GM15510 (cell line): ENCODE measurements around the gene ABHD12.

Experiments
- POLR2A ChIP-seq: IDR thresholded peaks from 3 replicates; pipeline ENCODE4 v1.6.1; 2011; ENCODE audit warnings: borderline replicate concordance; ENCODE audit not compliant: insufficient read length; ENCODE audit errors: extremely low read depth

Gene ABHD12

DNA sequence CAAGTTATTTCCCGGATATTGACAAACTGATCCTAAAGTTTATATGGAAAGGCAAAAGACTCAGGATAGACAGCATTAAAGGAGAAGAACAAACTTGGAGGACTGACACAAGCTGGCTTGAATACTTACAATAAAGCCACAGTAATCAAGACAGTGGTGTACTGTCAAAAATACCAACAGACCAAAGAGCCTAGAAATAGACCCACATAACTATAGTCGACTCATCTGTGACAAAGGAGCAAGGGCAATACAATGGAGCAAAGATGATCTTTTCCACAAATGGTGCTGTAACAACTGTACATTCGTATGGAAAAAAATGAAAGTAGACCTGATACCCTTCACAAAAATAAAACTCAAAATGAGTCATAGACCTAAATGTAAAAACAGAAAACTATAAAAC is 46.0 kb downstream of the ABHD12 start:
- no peak for TF ChIP-seq POLR2A

DNA sequence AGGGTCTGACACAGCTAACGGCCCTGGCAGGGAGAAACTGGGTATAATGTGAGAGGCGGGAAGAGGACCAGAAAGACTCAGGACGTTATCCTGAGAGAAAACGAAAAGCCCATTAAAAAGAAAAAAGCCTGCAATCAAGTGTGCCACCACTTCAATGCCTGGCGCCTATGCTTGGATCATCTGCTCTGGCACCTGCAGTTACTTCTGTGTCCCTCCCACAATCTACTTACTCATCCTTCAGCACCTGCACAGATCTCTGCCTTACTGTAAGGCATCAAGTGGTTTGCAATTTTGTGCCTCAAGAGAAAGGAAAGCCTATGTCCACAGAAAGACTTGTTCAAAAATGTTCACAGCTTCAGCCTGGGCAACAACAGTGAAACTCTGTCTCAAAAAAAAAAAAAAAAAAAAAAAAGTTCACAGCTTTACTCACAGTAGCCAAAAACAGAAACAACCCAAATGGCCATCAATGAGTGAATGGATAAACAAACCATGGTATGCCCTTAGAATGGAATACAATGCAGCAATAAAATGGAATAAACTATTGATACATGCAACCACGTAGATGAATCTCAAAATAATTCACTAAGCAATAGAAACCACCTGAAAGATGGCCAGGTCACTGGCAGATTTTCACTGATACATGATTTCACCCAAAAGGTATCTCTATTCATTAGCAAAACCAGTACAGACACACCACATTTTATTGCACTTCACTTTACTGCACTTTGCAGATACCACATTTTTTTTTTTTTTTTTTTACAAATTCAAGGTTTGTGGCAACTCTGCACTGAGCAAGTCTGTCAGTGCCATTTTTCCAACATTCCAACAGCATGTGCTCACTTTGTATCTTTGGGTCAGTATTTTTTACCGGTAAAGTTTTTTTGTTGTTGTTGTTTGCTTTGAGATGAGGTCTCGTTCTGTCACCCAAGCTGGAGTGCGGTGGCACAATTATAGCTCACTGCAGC is 48.6 kb downstream of the ABHD12 start:
- TF ChIP-seq POLR2A = no peak

DNA sequence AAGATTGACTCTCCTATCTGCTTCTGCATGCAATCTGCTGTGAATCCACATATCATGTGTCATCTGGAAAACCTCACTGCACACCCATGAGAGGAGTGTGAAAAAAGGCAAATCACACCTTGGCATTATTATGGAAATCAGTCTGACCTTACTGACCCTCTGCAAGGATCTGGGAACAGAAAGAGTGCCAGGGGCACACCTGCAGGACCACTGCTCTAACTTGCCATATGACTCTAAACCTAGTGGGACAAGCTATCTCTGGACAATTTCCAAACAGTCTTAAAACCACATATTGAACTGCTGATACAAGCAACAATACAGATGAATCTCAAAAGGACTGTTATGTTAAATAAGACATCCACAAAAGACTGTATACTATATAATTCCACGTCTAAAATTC is 50.3 kb downstream of the ABHD12 start:
- no peak for TF ChIP-seq POLR2A

DNA sequence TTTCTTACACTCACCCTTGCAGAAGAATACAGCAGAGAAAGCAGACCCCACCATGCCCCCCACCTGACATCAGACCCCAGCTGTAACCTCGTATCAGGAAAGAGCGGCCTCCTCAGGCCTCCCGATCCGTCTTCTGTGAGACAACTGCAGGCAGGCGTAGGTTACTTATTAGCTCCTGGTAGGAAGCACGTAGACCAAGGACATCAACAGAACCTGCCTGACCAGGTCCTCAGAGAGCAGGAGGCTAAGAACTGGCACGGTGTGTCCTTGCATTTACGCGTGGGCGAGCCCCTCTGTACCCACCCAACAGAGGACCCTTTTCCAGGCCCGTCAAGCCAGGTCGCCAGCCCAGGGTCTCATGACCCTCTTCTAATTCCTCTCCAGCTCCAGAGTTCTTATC is 51.0 kb downstream of the ABHD12 start:
- no peak for TF ChIP-seq POLR2A

DNA sequence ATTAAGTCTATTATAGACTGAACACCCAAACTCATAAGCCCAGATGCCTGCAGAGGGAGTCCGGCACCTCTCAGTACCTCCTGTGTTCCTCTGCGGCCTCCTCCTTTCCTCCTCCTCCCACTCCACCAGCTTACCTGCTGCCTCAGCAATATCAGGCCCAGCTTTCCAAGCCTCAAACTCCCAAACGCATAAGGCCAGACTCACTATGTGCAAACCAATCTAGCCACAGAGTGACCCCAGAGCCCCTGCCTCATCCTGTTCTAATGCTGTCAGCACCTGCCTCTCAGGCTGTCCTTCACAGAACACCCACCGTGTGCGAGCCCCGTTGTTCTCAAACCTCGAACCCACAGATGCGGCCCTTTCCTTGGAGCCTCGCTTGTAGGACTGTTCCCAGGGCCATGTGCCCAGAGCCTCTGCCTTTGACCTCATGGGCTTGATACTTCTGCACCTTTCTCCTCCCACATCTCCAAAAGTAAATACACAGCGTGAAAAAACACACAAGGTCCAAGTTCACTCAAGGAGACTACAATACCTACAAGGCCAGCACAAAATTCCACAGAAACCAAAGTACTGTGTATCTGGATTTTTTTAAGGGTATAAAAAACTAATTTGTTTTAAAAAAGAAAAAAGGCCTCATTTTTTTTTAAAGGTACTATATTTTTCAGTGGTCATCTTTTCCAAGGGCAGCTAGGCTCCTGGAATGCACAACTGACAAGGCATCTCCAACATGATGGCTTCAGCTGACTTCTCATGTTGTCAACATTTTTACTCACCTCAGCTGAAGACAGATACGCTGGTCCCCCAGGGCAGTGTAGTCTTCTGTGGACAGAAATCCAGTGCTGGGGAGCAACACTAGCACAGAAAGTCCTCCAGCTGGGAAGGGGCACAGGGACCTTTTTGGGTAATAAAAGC is 52.3 kb downstream of the ABHD12 start:
- no peak for TF ChIP-seq POLR2A

DNA sequence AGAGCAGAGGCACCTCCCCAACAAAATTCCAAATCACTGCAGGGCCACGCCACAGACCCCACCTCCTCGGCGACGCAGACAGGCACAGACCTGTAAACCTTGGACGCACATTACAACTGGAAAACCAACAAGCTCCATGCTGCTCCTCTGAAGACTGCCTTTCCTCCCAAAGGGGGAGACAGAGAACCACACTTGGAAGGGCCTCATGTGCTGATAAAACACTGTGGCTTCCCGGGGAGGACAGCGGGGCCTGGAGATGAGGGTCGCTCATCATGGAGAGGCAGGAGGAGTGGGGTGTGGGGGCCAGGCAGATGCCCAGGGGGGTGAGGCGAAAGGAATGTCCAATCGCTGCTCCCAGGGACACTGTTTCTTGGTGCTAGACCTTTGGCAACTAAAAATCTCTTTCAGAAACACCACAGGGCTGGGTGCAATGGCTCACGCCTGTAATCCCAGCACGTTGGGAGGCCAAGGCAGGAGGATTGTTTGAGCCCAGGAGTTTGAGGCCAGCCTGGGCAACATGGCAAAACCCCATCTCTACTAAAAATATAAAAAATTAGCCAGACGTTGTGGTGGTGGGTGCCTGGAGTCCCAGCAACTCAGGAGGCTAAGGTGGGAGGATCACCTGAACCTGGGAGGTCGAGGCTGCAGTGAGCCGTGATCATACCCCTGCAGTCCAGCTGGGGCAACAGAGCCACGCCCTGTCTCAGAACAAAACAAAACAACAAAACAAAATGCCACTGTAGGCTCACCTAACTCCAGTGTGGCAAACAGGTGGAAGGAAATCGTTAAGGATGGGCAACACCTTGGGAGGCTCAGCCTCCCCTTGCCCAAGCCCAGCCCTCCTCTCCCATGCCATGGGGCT is 53.8 kb downstream of the ABHD12 start:
- no peak for TF ChIP-seq POLR2A

DNA sequence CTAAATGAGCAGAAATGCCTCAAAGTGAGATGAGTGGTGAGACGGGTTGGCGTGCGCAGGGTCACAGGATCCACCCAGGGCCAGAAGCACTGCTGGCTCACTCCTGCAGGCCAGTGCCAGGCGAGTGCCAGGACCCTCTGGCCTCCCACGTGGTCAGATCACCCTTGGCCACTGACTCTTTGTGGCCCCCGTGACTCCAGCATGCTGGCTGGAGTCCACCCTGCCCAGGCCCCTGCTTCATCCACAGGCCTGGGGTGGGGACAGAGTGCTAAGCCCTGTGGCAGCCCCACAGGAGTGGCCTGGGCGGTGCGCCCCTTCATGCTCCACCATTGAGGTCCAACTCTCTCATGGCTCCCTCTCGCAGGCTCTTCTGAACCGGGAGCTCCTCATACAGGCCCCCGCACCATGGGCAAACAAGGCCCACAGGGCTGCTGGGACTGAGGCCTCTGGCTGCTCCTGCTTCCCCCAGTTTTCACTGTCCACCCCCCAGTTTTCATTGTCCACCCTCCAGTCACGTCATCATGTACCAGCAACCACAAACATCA is 61.6 kb downstream of the ABHD12 start:
- no peak for TF ChIP-seq POLR2A

DNA sequence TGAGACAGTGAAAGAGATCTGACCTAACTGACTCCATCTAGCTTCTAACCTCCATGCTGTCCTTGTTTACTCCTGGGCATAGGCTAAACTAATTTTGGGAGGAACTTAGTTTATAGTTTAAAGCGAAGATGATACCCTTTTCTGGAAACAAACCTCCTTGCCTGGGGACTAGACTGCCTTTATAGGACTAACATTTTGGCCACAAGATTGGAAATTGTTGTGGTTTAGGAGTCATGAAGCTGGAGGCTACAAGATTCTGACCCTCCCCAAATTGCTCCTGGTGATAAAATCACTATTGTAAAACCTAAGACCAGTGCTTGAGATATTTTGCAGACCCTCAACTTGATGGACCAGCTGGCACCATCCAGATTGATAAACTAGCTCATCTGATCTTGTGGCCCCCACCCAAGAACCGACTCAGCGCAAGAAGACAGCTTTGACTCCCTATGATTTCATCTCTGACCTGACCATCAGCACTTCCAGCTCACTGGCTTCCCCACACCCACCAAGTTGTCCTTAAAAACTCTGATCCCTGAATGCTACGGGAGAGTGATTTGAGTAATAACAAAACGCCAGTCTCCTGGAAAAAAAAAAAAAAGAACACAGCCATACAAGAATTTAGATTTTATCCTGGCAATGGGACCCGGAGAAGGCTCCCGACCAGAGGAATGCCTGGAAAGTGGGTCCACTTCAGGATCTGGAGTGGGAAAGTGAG is 63.0 kb downstream of the ABHD12 start:
- TF ChIP-seq POLR2A = no peak

DNA sequence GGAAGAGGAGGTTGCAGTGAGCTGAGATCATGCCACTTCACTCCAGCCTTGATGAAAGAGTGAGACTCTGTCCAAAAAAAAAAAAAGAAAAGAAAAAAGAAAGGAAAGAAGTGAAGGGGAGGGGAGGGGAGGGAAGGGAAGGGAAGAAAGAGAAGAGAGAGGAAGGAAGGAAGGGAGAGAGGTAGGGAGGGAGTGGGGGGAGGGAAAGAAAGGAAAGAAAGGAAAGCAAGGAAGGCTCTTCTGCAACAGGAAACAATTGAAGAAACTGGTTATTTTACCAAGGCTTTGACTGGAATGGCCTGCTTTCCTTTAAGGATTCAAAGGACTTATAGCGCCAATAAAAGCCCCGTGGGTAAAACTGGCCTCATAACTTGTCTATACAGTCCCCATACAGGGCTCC is 64.6 kb downstream of the ABHD12 start:
- TF ChIP-seq POLR2A = no peak

DNA sequence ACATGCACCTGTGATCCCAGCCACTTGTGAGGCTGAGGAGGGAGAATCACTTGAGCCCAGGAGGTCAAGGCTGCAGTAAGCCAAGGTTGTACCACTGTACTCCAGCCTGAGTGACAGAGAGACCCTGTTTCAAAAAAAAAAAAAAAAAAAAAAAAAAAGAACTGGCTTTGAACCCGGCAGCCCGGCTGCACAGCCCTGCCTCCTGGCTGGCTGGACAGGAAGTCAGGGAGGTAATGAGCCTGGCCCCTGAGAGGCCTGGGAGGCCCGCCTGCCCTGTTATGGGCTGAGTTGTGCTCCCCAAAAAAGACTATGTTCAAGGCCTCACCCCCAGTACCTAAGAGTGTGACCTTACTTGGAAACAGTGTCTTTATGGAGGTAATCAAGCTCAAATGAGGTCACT is 65.6 kb downstream of the ABHD12 start:
- no peak for TF ChIP-seq POLR2A

DNA sequence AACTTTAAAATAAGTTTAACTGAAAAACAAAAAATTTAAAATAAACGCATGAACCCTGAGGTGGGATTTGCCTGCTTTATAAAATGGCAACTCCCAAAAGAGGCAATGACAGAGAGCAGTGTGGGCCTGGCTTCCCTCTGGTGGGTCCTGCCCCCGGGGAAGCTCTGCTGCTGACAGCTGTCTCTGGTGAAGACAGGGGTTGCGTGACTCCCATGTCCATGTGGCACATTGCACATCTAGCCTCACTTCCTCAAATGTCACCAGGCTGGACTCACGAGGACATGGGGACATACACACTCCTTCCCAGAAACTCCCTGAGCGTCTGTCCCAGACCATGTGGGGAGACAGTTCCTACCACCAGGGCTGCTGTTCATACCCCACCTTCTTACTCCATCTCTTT is 66.2 kb downstream of the ABHD12 start:
- TF ChIP-seq POLR2A = no peak

DNA sequence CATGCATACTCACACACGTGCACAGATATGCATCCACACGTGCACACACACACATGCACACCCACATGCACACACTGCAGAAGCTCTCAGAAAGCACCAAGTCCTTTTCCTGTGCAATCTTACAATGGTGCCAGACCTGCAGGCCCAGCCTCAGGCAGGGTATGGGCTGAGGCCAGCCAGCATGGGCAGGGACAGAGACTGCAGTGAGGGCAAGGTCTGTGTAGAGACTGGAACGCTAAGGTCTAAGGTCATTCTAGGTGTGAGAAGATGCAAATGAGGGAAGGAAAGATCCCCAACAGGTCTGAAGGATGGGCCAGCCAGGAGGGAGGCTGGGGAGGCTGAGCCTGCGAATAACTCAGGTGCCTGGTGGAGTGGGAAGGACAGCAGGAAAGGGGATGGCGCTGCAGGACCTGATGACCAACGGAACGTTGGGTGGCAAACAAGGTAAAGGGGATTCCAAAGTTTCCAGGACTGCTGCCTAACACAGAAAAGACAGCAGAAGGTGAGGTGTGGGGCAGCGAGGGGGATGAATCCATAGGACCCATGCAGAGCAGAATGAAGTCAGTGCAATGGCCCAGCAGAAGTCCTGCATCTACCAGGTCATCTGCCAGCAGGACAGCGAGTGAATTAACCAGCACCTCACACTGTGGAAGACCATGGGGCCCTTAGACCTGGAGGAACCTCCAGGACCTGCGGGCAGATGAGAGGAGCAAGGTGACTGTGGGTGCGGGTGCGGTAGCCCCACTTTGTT is 67.0 kb downstream of the ABHD12 start:
- TF ChIP-seq POLR2A = no peak

DNA sequence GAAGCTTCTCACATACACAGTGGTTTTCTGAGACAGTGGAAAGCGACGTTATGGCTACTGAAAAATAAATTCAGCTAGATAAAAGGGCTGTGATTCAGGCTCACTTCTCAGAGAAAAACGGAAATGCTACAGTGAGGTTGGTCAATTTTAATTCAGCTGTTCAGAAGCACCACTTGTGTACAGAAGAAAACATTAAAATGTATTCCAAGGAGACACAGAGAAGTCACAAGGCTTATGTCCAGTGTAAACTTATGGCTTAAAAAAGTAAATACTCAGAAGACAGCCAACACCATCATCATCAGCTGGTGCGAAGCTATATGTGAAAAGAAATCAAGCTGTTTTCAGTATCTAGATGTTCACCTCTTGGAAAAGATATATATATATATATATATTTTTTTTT is 68.6 kb downstream of the ABHD12 start:
- TF ChIP-seq POLR2A = no peak
